GM12878 (cell line): ENCODE data around the gene PAK2. TPM values are rescaled to one million over a fixed set of nuclear protein-coding genes. Genes with fewer than 3 reads are reported as not detected.
A peak's percentile ranks its signal among the peaks of the same experiment; 100 is the strongest.

Experiments
- ATAC-seq: fragments of 200-7000 bp; cut with Tn5 transposase; 3 replicates; pipeline ENCODE4 v1.9.1; 2020; ENCODE audit warnings: mild to moderate bottlenecking, moderate library complexity
- BruUV-seq: library from RNA; stranded (reverse); fragments of 400-500 nt; replicated peaks from 2 replicates; lab custom pipeline; 2021; lab: Mats Ljungman, UMichigan
- CTCF ChIA-PET: fragments of 300-600 bp; sonication (Branson Sonifier 250); formaldehyde crosslinking; extraction: SDS; loops from one replicate; lab custom pipeline; 2021; ENCODE audit warnings: inconsistent platforms; lab: Yijun Ruan, JAX
- POLR2A ChIA-PET: fragments of 350-600 bp; formaldehyde crosslinking; extraction: SDS; loops from one replicate; lab custom pipeline; 2021; ENCODE audit warnings: inconsistent platforms; lab: Charles Lee
- RAD21 ChIA-PET: fragments of 300-600 bp; sonication (Branson Sonifier 250); formaldehyde crosslinking; loops from one replicate; lab custom pipeline; 2023; ENCODE audit warnings: antibody characterized with exemption; ENCODE audit not compliant: unreplicated experiment; lab: Charles Lee
- SMC1A ChIA-PET: fragments of 300-600 bp; sonication (Branson Sonifier 250); formaldehyde crosslinking; loops from one replicate; lab custom pipeline; 2023; ENCODE audit not compliant: unreplicated experiment, uncharacterized antibody; lab: Charles Lee
- DNase-seq: peaks from one replicate; pipeline ENCODE4 v3.0.0-alpha.2; 2011; ENCODE audit warnings: low read depth, low spot score
- FAIRE-seq: peaks from 3 replicates; lab custom pipeline; 2011; peaks lifted over from hg19 to GRCh38; lab: Jason Lieb, UNC
- H2AFZ ChIP-seq: 2 replicates; pipeline ENCODE4 v1.6.0; 2011; ENCODE audit warnings: low read depth, low read length, control low read depth; ENCODE audit not compliant: control insufficient read depth
- H3K27ac ChIP-seq: 2 replicates; pipeline ENCODE4 v1.5.1; 2011; ENCODE audit warnings: control low read depth; ENCODE audit not compliant: control insufficient read depth, insufficient read depth
- H3K27me3 ChIP-seq, 2 experiments: replicated peaks in 1 of 2; 2 replicates each; pipeline versions ENCODE4 v1.6.0 to v1.6.1; 2011; ENCODE audit warnings: low read length in 1 of 2; ENCODE audit not compliant: control insufficient read depth in 2 of 2, insufficient read depth in 2 of 2
- H3K36me3 ChIP-seq, 2 experiments: 2 replicates each; pipeline ENCODE4 v1.5.1; 2011; ENCODE audit warnings: low read length in 1 of 2; ENCODE audit not compliant: control insufficient read depth in 2 of 2, insufficient read depth in 2 of 2
- H3K4me1 ChIP-seq: 2 replicates; pipeline ENCODE4 v1.6.1; 2011; ENCODE audit warnings: mild to moderate bottlenecking, low read length, moderate library complexity, mixed read lengths; ENCODE audit not compliant: control insufficient read depth, insufficient read depth
- H3K4me2 ChIP-seq: 2 replicates; pipeline ENCODE4 v1.6.0; 2011; ENCODE audit warnings: control low read depth; ENCODE audit not compliant: control insufficient read depth, insufficient read depth
- H3K4me3 ChIP-seq: fragments of 200-600 bp; sonication (generic); 2 replicates; pipeline ENCODE4 v1.5.1; 2016
- H3K79me2 ChIP-seq: 2 replicates; pipeline ENCODE4 v1.6.0; 2011; ENCODE audit warnings: low read length; ENCODE audit not compliant: control insufficient read depth, insufficient read depth
- H3K9ac ChIP-seq: 2 replicates; pipeline ENCODE4 v1.8.0; 2011; ENCODE audit warnings: low read length, control low read depth, mixed read lengths; ENCODE audit not compliant: control insufficient read depth, insufficient read depth
- H3K9me3 ChIP-seq: replicated peaks from 3 replicates; pipeline ENCODE4 v1.5.1; 2011; ENCODE audit warnings: mild to moderate bottlenecking, low read length; ENCODE audit not compliant: control insufficient read depth, insufficient read depth
- H4K20me1 ChIP-seq: 2 replicates; pipeline ENCODE4 v1.6.0; 2011; ENCODE audit not compliant: control insufficient read depth, insufficient read depth
- LARP7 ChIP-seq: fragments of 450-650 bp; IDR thresholded peaks from 2 replicates; pipeline ENCODE4 v1.6.1; 2017; ENCODE audit warnings: mild to moderate bottlenecking
- MAX ChIP-seq: IDR thresholded peaks from 2 replicates; pipeline ENCODE4 v1.6.1; 2012; ENCODE audit warnings: low read depth, low read length, improper control_type of control experiment
- SPI1 ChIP-seq: IDR thresholded peaks from 2 replicates; pipeline ENCODE4 v1.6.1; 2011; ENCODE audit warnings: low read depth, mild to moderate bottlenecking, low read length, moderate library complexity, borderline replicate concordance; ENCODE audit not compliant: insufficient read depth
- USF2 ChIP-seq: IDR thresholded peaks from 2 replicates; pipeline ENCODE4 v1.6.1; 2011; ENCODE audit warnings: low read depth, low read length, improper control_type of control experiment, borderline replicate concordance
- WGBS: methylation state at CpG from one replicate; pipeline ENCODE4 v1.1.6; 2016; ENCODE audit warnings: low lambda C conversion rate; ENCODE audit not compliant: insufficient replicate concordance, insufficient coverage; ENCODE audit errors: missing lambda C conversion rate; 5-methylcytosine and 5-hydroxymethylcytosine counted together
- in situ Hi-C: fragments of 300-500 bp; cut with MboI; formaldehyde crosslinking; loops from 9 replicates; pipeline ENCODE4 v1.14.3; 2018; ENCODE audit warnings: mixed read lengths
- intact Hi-C: fragments of 100-400 bp; cut with micrococcal nuclease; formaldehyde crosslinking; loops from one replicate; pipeline ENCODE4 v1.14.2; 2022; ENCODE audit not compliant: unreplicated experiment
- polyA plus RNA-seq, 11 experiments: library from polyadenylated mRNA; depleted of rRNA in 4 of 11; unstranded in 6 of 11; stranded (reverse) in 5 of 11; fragments of >200 nt; fragmentation: Nextera tagmentation in 4 of 11; fragmentation: Illumina TruSeq in 1 of 11; extraction: Ambion mirVana in 4 of 11; extraction: Trizol in 1 of 11; gene quantifications; 1 replicate in 1 of 11; 2 replicates in 10 of 11; pipeline versions ENCODE4 v1.2.1 to v1.2.3, GENCODE V29; 2011 to 2016; ENCODE audit warnings: inconsistent platforms in 2 of 11, missing spikeins in 2 of 11, low read depth in 1 of 11
- total RNA-seq, 4 experiments: library from RNA; depleted of rRNA in 3 of 4; stranded (reverse); fragments of >200 nt in 3 of 4; fragmentation: Illumina TruSeq in 1 of 4; extraction: Trizol in 1 of 4; gene quantifications; 2 replicates each; pipeline versions ENCODE4 v1.2.1 to v1.2.3, GENCODE V29; 2013 to 2021

Gene PAK2
- total and polyA plus RNA-seq, 10 of the 15 experiments (the other 5 are each of a cell fraction or from before 2014, with no cell fraction given): 9.0 to 59.1 (median 27.0) TPM

- TF ChIP-seq MAX: no peak
Measured at GRCh38 chr3:196867507-196868296, 128.0 kb downstream of the PAK2 start, which contains the start of gene SENP5 (continued).

GRCh38 chr3:196868297-196868661, 128.6 kb downstream of the PAK2 start:
- 3% methylated on average over 29 of the region's 29 CpGs for WGBS
- Histone ChIP-seq H2AFZ (peak overlapping the region; percentile 76), H3K27me3 (no peaks in the 10 kb centered on the region), H3K4me3 (peak overlapping the region; percentile 73), H3K27ac (peak overlapping the region; percentile 82), H3K4me1 (peaks cover 4% of the 10 kb centered on the region; the same call in 1 of the 2 replicates), H3K36me3 (no peaks in the 10 kb centered on the region), H3K4me2 (peak overlapping the region; percentile 89; the same call in 1 of the 2 replicates), H3K9me3 (no peaks in the 10 kb centered on the region), H3K9ac (peak overlapping the region; percentile 92), H4K20me1 (no peaks in the 10 kb centered on the region)
- ChIA-PET SMC1A (interaction anchor here (0.7 to 2.1 kb wide), 4 partner anchors 8 to 128 kb away, joined by 4 to 10 read pairs (median 4); partner anchors contain the start of gene NCBP2), CTCF (interaction anchor here (0.6 to 2.6 kb wide), 8 partner anchors 10 to 259 kb away, joined by 3 to 12 read pairs (median 4); partner anchors contain the start of gene NCBP2), POLR2A (interaction anchor here (0.5 to 3.0 kb wide), 9 partner anchors 13 to 438 kb away, joined by 3 to 40 read pairs (median 4); partner anchors contain the start of gene NCBP2), RAD21 (interaction anchor here (0.8 to 3.7 kb wide), 5 partner anchors 13 to 259 kb away, joined by 3 to 46 read pairs (median 6); partner anchors contain the start of gene NCBP2)
- intact Hi-C loops (no loop called here), in situ Hi-C loops (no loop called here)
- peak; percentile 66 for ATAC-seq
- FAIRE-seq: no peak
- no peak for DNase-seq
- TF ChIP-seq SPI1: peak; percentile 31; the same call in 1 of the 2 replicates
- TF ChIP-seq LARP7: peak; percentile 37; the same call in 1 of the 2 replicates
- TF ChIP-seq USF2: no peak
- TF ChIP-seq, all 136 proteins: peak for 2
- no TSS peak for BruUV-seq
- peaks cover 50% of the 10 kb centered on the region for H3K79me2 ChIP-seq
